Endothelial cell (in vitro differentiated cells): ENCODE data around the gene SHISA8. TPM values are rescaled to one million over a fixed set of nuclear protein-coding genes. Genes with fewer than 3 reads are reported as not detected.

Source experiments
- DNase-seq: peaks from one replicate; pipeline ENCODE4 v3.0.0; 2021; ENCODE audit warnings: low spot score
- H3K27ac Mint-ChIP-seq: one replicate; pipeline ENCODE4 v1.8.0; 2021; ENCODE audit warnings: mixed read lengths, inconsistent platforms; ENCODE audit not compliant: unreplicated experiment
- H3K27me3 Mint-ChIP-seq: one replicate; pipeline ENCODE4 v1.8.0; 2021; ENCODE audit warnings: mild to moderate bottlenecking, moderate library complexity, mixed read lengths, inconsistent platforms; ENCODE audit not compliant: unreplicated experiment
- H3K36me3 Mint-ChIP-seq: one replicate; pipeline ENCODE4 v1.8.0; 2021; ENCODE audit warnings: mild to moderate bottlenecking, low read depth, mixed read lengths, inconsistent platforms; ENCODE audit not compliant: unreplicated experiment
- H3K4me1 Mint-ChIP-seq: one replicate; pipeline ENCODE4 v1.8.0; 2021; ENCODE audit warnings: mild to moderate bottlenecking, mixed read lengths, inconsistent platforms; ENCODE audit not compliant: unreplicated experiment
- H3K4me3 Mint-ChIP-seq: one replicate; pipeline ENCODE4 v1.8.0; 2021; ENCODE audit warnings: mild to moderate bottlenecking, mixed read lengths, inconsistent platforms; ENCODE audit not compliant: unreplicated experiment
- H3K9me3 Mint-ChIP-seq: one replicate; pipeline ENCODE4 v1.8.0; 2021; ENCODE audit warnings: mixed read lengths, inconsistent platforms; ENCODE audit not compliant: unreplicated experiment
- microRNA-seq: library from miRNA; unstranded; fragments of <30 nt; microRNA quantifications from one replicate; pipeline ENCODE4, GENCODE V29; 2020; ENCODE audit not compliant: unreplicated experiment
- total RNA-seq: library from RNA; stranded (reverse); fragmentation: NEBNext Ultra II Directional; extraction: Animal tissue kit (Norgen Biotek cat#: 25700); gene quantifications from one replicate; pipeline ENCODE4 v1.2.1, GENCODE V29; 2021; ENCODE audit not compliant: unreplicated experiment
- TF ChIP-seq, protein P1 (sequence below): fragments of 200-600 bp; sonication (generic); IDR thresholded peaks from one replicate; pipeline ENCODE4 v1.5.0; 2021; ENCODE audit warnings: antibody characterized with exemption; ENCODE audit not compliant: unreplicated experiment

The SHISA8 gene
- total RNA-seq, 1 donor from 2014 or later, result 0.41 TPM

DNA sequence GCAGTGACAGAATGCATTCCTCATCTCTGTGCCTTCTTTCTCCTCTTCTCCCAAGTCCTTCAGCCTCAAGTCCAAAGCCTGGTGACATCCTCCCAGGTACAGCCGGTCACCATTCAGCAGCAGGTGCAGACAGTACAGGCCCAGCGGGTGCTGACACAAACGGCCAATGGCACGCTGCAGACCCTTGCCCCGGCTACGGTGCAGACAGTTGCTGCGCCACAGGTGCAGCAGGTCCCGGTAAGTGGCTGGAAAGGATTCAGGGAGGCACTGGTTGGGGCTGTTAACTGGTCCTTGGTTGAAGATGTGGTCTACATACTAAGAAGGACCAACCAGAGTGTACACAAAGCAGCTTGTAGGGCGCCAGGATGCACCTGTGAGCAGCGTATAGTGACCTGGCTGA, 46.3 kb downstream of the SHISA8 start:
- DNase-seq, result no peak
- Mint-ChIP-seq H3K9me3 (no peaks in the 10 kb centered on the region), H3K36me3 (peaks cover 29% of the 10 kb centered on the region), H3K27me3 (peaks cover 3% of the 10 kb centered on the region), H3K27ac (no peak overlapping the region), H3K4me3 (no peak overlapping the region), H3K4me1 (peaks cover 5% of the 10 kb centered on the region)
- TF ChIP-seq, protein P1, sequence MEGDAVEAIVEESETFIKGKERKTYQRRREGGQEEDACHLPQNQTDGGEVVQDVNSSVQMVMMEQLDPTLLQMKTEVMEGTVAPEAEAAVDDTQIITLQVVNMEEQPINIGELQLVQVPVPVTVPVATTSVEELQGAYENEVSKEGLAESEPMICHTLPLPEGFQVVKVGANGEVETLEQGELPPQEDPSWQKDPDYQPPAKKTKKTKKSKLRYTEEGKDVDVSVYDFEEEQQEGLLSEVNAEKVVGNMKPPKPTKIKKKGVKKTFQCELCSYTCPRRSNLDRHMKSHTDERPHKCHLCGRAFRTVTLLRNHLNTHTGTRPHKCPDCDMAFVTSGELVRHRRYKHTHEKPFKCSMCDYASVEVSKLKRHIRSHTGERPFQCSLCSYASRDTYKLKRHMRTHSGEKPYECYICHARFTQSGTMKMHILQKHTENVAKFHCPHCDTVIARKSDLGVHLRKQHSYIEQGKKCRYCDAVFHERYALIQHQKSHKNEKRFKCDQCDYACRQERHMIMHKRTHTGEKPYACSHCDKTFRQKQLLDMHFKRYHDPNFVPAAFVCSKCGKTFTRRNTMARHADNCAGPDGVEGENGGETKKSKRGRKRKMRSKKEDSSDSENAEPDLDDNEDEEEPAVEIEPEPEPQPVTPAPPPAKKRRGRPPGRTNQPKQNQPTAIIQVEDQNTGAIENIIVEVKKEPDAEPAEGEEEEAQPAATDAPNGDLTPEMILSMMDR, result no peak

DNA sequence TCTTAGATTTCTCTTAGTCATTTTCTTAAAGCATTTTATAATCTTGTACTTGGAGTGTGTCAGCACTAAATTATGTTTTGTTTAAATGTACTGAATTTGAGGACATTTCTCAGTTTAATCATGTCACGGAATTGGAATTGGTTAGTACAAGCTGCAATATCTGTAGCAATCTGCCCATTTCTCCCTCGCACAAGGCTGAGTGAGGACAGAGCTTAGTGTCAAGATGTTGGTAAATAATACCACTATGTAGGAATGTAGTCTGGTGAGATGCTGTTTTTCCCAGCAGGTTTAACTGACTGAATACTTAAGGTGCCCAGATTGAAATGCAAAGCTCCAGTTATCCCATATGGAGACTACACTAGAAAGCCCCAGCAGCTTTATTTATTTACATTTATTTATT, 51.4 kb downstream of the SHISA8 start:
- Mint-ChIP-seq H3K36me3 (peaks cover 15% of the 10 kb centered on the region), H3K4me3 (no peak overlapping the region), H3K27me3 (peaks cover 1% of the 10 kb centered on the region), H3K9me3 (no peaks in the 10 kb centered on the region), H3K4me1 (peaks cover 5% of the 10 kb centered on the region), H3K27ac (no peak overlapping the region)
- TF ChIP-seq, protein P1, result no peak
- DNase-seq, result no peak

DNA sequence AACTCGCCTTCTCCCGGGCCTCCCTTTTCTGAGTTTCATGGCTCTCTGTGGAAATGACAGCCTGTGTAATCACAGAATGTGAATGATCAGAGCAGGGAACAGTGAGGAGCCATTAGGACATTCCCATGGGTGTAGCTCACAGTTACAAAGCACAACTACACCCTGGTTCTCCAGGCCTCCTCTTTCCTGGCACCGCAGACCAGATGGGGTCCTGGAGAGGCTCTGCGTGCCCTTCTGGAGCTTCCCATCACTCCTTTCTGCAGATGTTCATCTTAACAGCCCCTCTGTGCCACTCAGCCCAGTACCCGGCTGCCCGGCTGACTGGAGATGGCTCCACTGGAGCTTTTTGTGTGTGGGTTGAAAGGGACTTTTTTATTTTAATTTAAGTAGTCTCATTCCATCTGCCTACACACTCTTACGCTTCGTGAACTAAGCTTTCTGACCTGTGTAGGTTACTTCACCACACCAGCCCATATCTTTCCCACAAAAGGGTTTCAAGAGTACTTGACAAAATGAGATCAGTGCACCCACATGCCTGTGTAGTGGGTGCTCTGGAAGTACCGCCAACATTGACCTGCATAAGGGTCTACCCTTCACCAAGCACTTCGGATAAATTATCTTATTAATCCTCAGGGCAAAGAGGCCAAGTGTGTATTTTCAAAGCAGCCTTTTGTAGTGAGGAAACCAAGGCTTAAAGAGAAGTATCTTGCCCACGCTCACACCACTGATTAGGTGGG, 52.2 kb downstream of the SHISA8 start:
- H3K27ac Mint-ChIP-seq, result peak overlapping the region; percentile 48
- no peak for DNase-seq
- peaks cover 6% of the 10 kb centered on the region for H3K4me1 Mint-ChIP-seq
- H3K4me3 Mint-ChIP-seq, result no peak overlapping the region
- TF ChIP-seq, protein P1, result no peak
- H3K36me3 Mint-ChIP-seq, result peaks cover 15% of the 10 kb centered on the region
- no peaks in the 10 kb centered on the region for H3K9me3 Mint-ChIP-seq
- peaks cover 1% of the 10 kb centered on the region for H3K27me3 Mint-ChIP-seq

DNA sequence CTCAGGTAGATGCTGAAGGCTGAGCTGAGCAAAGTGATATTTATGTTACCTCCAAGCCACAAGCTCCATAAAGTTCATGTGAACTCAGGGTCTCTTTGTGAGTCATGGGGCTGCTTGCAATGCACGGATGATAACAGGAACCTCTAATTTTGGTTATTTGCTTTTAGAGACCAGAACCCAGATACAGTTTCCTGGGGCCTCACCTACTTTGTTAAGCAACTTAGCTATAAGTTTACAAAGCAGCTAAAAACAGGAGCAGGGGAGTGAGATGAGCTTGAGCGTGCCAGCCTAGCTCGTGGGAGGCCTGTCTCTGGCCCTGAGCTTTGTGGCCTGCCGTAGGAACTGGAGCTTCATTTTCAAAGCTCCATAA, 52.7 kb downstream of the SHISA8 start:
- Mint-ChIP-seq H3K9me3 (no peaks in the 10 kb centered on the region), H3K4me1 (peaks cover 9% of the 10 kb centered on the region), H3K36me3 (peaks cover 14% of the 10 kb centered on the region)

More for the DNA sequence above, 52.7 kb downstream of the SHISA8 start:
- H3K27ac Mint-ChIP-seq, result no peak overlapping the region
- TF ChIP-seq, protein P1, result no peak
- H3K27me3 Mint-ChIP-seq, result peaks cover 1% of the 10 kb centered on the region
- DNase-seq, result no peak
- no peak overlapping the region for H3K4me3 Mint-ChIP-seq

Small RNA genes lying within 50 kb of the gene (microRNA-seq; reads per million reads assigned to microRNA genes)
- 116 reads per million, percentile 83 among the genes with 10 or more reads in this experiment for gene MIR33A

Other genes with a start within 250 kb of the SHISA8 start
- gene SNU13, start 226.2 kb downstream of the SHISA8 start, total RNA-seq, result 133 TPM
- gene MEI1, start 215.6 kb downstream of the SHISA8 start, total RNA-seq, result 0.38 TPM
- gene CCDC134, start 114.4 kb downstream of the SHISA8 start, total RNA-seq, result 8.8 TPM
- gene SREBF2, start 82.0 kb downstream of the SHISA8 start, total RNA-seq, result 200 TPM
- 3.5 TPM for gene TNFRSF13C, start 11.7 kb upstream of the SHISA8 start, total RNA-seq
- gene CENPM, start 32.1 kb upstream of the SHISA8 start, total RNA-seq, result 5.2 TPM
- gene SEPTIN3, start 54.4 kb upstream of the SHISA8 start, total RNA-seq, result 0.36 TPM
- gene WBP2NL, start 83.7 kb upstream of the SHISA8 start, total RNA-seq, result not detected
- gene NAGA, start 155.7 kb upstream of the SHISA8 start, total RNA-seq, result 26.0 TPM
- gene PHETA2, start 159.2 kb upstream of the SHISA8 start, total RNA-seq, result 3.5 TPM
- 61.1 TPM for gene SMDT1, start 164.6 kb upstream of the SHISA8 start, total RNA-seq
- gene NDUFA6, start 175.7 kb upstream of the SHISA8 start, total RNA-seq, result 54.9 TPM
- gene CYP2D6, start 215.7 kb upstream of the SHISA8 start, total RNA-seq, result 3.2 TPM